OCI-LY1 (cell line): ENCODE results near the gene POU2AF1.
"Not testable (repeated sequence)": the region's sequence is repeated elsewhere in the genome, so short reads cannot be mapped to it uniquely, and the experiment has no call there.

Experiments
- H2AFZ ChIP-seq: fragments of 200-600 bp; sonication (generic), shearing (Covaris generic); 2 replicates; pipeline ENCODE4 v1.6.0; 2014; ENCODE audit warnings: antibody characterized with exemption, mild to moderate bottlenecking, low read length
- H3F3A ChIP-seq: fragments of 200-600 bp; sonication (generic), shearing (Covaris generic); 2 replicates; pipeline ENCODE4 v1.6.0; 2014; ENCODE audit warnings: mild to moderate bottlenecking, antibody characterized with exemption, low read length, moderate library complexity; ENCODE audit not compliant: insufficient read depth
- H3K27ac ChIP-seq: fragments of 200-600 bp; sonication (generic); 2 replicates; pipeline ENCODE4 v1.5.1; 2014; ENCODE audit warnings: low read length, mixed run types, mild to moderate bottlenecking, low read depth; ENCODE audit not compliant: poor library complexity, severe bottlenecking
- H3K27me3 ChIP-seq: fragments of 200-600 bp; sonication (generic); 2 replicates; pipeline ENCODE4 v1.6.0; 2014; ENCODE audit warnings: antibody characterized with exemption, mild to moderate bottlenecking, low read length, moderate library complexity; ENCODE audit not compliant: insufficient read depth
- H3K36me3 ChIP-seq: fragments of 200-600 bp; sonication (generic); 2 replicates; pipeline ENCODE4 v1.6.1; 2014; ENCODE audit warnings: mild to moderate bottlenecking, antibody characterized with exemption, low read length, moderate library complexity, mixed read lengths; ENCODE audit not compliant: insufficient read depth
- H3K4me1 ChIP-seq: fragments of 200-600 bp; sonication (generic); 2 replicates; pipeline ENCODE4 v1.5.1; 2014; ENCODE audit warnings: mild to moderate bottlenecking, low read length, moderate library complexity; ENCODE audit not compliant: insufficient read depth, severe bottlenecking
- H3K4me2 ChIP-seq: fragments of 200-600 bp; sonication (generic), shearing (Covaris generic); 2 replicates; pipeline ENCODE4 v1.6.1; 2014; ENCODE audit warnings: low read length
- H3K4me3 ChIP-seq: fragments of 200-600 bp; sonication (generic); 2 replicates; pipeline ENCODE4 v1.5.1; 2014; ENCODE audit warnings: low read length, low read depth, mild to moderate bottlenecking, mixed read lengths; ENCODE audit not compliant: poor library complexity, severe bottlenecking
- H3K79me2 ChIP-seq: fragments of 200-600 bp; shearing (Covaris generic); 2 replicates; pipeline ENCODE4 v1.6.1; 2016; ENCODE audit warnings: mixed run types, low read length, mixed read lengths; ENCODE audit not compliant: insufficient read depth
- H3K9ac ChIP-seq: fragments of 200-600 bp; sonication (generic), shearing (Covaris generic); 2 replicates; pipeline ENCODE4 v1.6.1; 2014; ENCODE audit warnings: mild to moderate bottlenecking, low read length, mixed read lengths
- H3K9me2 ChIP-seq: fragments of 200-600 bp; sonication (generic), shearing (Covaris generic); 2 replicates; pipeline ENCODE4 v1.6.1; 2014; ENCODE audit warnings: low read depth, mild to moderate bottlenecking, low read length, mixed read lengths
- H3K9me3 ChIP-seq: fragments of 200-600 bp; shearing (Covaris generic); 2 replicates; pipeline ENCODE4 v1.6.1; 2014; ENCODE audit warnings: low read length, mixed read lengths
- H4K20me1 ChIP-seq: fragments of 200-600 bp; sonication (generic), shearing (Covaris generic); 2 replicates; pipeline ENCODE4 v1.6.0; 2016; ENCODE audit warnings: mild to moderate bottlenecking, low read length; ENCODE audit not compliant: insufficient read depth
- CTCF ChIP-seq: fragments of 200-600 bp; sonication (generic), shearing (Covaris generic); IDR thresholded peaks from 2 replicates; pipeline ENCODE4 v1.5.1; 2017; ENCODE audit warnings: mild to moderate bottlenecking, antibody characterized with exemption, low read length, moderate library complexity, mixed read lengths
- EZH2 ChIP-seq: fragments of 200-600 bp; sonication (generic), shearing (Covaris generic); IDR thresholded peaks from 2 replicates; pipeline ENCODE4 v1.8.0; 2017; ENCODE audit warnings: borderline replicate concordance, mixed run types, mild to moderate bottlenecking, antibody characterized with exemption, low read length, moderate library complexity, mixed read lengths

POU2AF1 gene

GRCh38 chr11:111320728-111321568 lies 58.1 kb downstream of the POU2AF1 start:
- H3K4me2 ChIP-seq: no peak overlapping the region
- H3K4me1 ChIP-seq: no peaks in the 10 kb centered on the region
- H3F3A ChIP-seq: no peaks in the 10 kb centered on the region
- H3K9ac ChIP-seq: no peak overlapping the region
- H3K9me2 ChIP-seq: no peaks in the 10 kb centered on the region
- no peaks in the 10 kb centered on the region for H4K20me1 ChIP-seq
- no peaks in the 10 kb centered on the region for H3K9me3 ChIP-seq
- no peak overlapping the region for H2AFZ ChIP-seq
- H3K79me2 ChIP-seq: no peaks in the 10 kb centered on the region
- TF ChIP-seq CTCF: no peak
- TF ChIP-seq EZH2: no peak
- no peak overlapping the region for H3K4me3 ChIP-seq
- no peaks in the 10 kb centered on the region for H3K36me3 ChIP-seq
- no peak overlapping the region for H3K27ac ChIP-seq
- peaks cover 3% of the 10 kb centered on the region; the same call in 1 of the 2 replicates for H3K27me3 ChIP-seq

GRCh38 chr11:111320199-111320598 lies 58.9 kb downstream of the POU2AF1 start:
- H3F3A ChIP-seq, H3K4me2 ChIP-seq, H3K79me2 ChIP-seq, H3K9me3 ChIP-seq, H3K36me3 ChIP-seq, H4K20me1 ChIP-seq, H3K9ac ChIP-seq, H3K27ac ChIP-seq, H2AFZ ChIP-seq, H3K4me3 ChIP-seq, H3K4me1 ChIP-seq, H3K9me2 ChIP-seq, H3K27me3 ChIP-seq: not testable (repeated sequence)

- H3K4me2 ChIP-seq: no peak overlapping the region
- H3K4me3 ChIP-seq: no peak overlapping the region
- H3K4me1 ChIP-seq: no peaks in the 10 kb centered on the region
- H3K36me3 ChIP-seq: no peaks in the 10 kb centered on the region
- H3K27ac ChIP-seq: no peak overlapping the region
- H3K27me3 ChIP-seq: peaks cover 3% of the 10 kb centered on the region; the same call in 1 of the 2 replicates
- no peaks in the 10 kb centered on the region for H3F3A ChIP-seq
- H3K79me2 ChIP-seq: no peaks in the 10 kb centered on the region
- no peaks in the 10 kb centered on the region for H3K9me2 ChIP-seq
- H3K9ac ChIP-seq: no peak overlapping the region
- H3K9me3 ChIP-seq: no peaks in the 10 kb centered on the region
- no peak for TF ChIP-seq CTCF
- TF ChIP-seq EZH2: no peak
- no peaks in the 10 kb centered on the region for H4K20me1 ChIP-seq
- H2AFZ ChIP-seq: no peak overlapping the region
Observed at GRCh38 chr11:111319296-111319695, 59.8 kb downstream of the POU2AF1 start.

GRCh38 chr11:111312076-111312475 lies 67.0 kb downstream of the POU2AF1 start:
- Histone ChIP-seq H3K79me2 (no peaks in the 10 kb centered on the region), H3F3A (0 out of 2 replicates have a peak, but pooled peaks cover 2% of the 10 kb centered on the region), H4K20me1 (no peaks in the 10 kb centered on the region), H3K4me2 (no peak overlapping the region), H3K9me2 (no peaks in the 10 kb centered on the region), H3K4me1 (no peaks in the 10 kb centered on the region), H3K9ac (no peak overlapping the region), H2AFZ (no peak overlapping the region), H3K4me3 (no peak overlapping the region), H3K9me3 (no peaks in the 10 kb centered on the region), H3K27me3 (no peaks in the 10 kb centered on the region), H3K36me3 (peaks cover 14% of the 10 kb centered on the region; the same call in 1 of the 2 replicates), H3K27ac (no peak overlapping the region)
- no peak for TF ChIP-seq CTCF
- no peak for TF ChIP-seq EZH2
